Dermis microvascular lymphatic vessel endothelial cell (primary cell): Measurements from ENCODE around the gene LMX1B. TPM values are rescaled to one million over a fixed set of nuclear protein-coding genes. Genes with fewer than 3 reads are reported as not detected.

ENCODE experiments used
- DNase-seq, 2 donors: peaks; one replicate each; pipeline versions ENCODE4 v3.0.0 to v3.0.0-alpha.2; 2010; ENCODE audit warnings: low read depth in 2 of 2
- total RNA-seq: library from RNA; depleted of rRNA; stranded (reverse); fragments of >200 nt; gene quantifications from 2 replicates; pipeline ENCODE4 v1.2.1, GENCODE V29; 2014

LMX1B gene
- total RNA-seq, 1 donor from 2014 or later, result 0.13 TPM

GRCh38 chr9:126604059-126605055 lies 9.4 kb upstream of the LMX1B start:
- DNase-seq, result no peak

- no peak for DNase-seq
Measured at GRCh38 chr9:126605792-126606482, 7.8 kb upstream of the LMX1B start.

- DNase-seq, result no peak
Measured at GRCh38 chr9:126606483-126606870, 7.3 kb upstream of the LMX1B start.

GRCh38 chr9:126607086-126607485 lies 6.6 kb upstream of the LMX1B start:
- DNase-seq, result no peak

- DNase-seq, result no peak
Measured at GRCh38 chr9:126607731-126608130, 6.0 kb upstream of the LMX1B start.

- no peak for DNase-seq
Measured at GRCh38 chr9:126608551-126608950, 5.2 kb upstream of the LMX1B start.

- DNase-seq, result no peak
Measured at GRCh38 chr9:126609191-126609590, 4.5 kb upstream of the LMX1B start.

- no peak for DNase-seq
Measured at GRCh38 chr9:126609711-126610388, 3.9 kb upstream of the LMX1B start.

GRCh38 chr9:126611193-126611591 lies 2.5 kb upstream of the LMX1B start:
- DNase-seq, result no peak

- DNase-seq, result peak; percentile 33 to 62
Measured at GRCh38 chr9:126611592-126612325, 2.0 kb upstream of the LMX1B start.

GRCh38 chr9:126612326-126612812 lies 1.4 kb upstream of the LMX1B start:
- no peak for DNase-seq

- no peak for DNase-seq
Measured at GRCh38 chr9:126612813-126613641, 701 bp upstream of the LMX1B start.

- DNase-seq, result no peak
Measured at GRCh38 chr9:126614088-126614454, 343 bp downstream of the LMX1B start.

GRCh38 chr9:126614455-126615244 lies 922 bp downstream of the LMX1B start:
- DNase-seq, result no peak

- DNase-seq, result peak; percentile 12 to 42
Measured at GRCh38 chr9:126615245-126615790, 1.6 kb downstream of the LMX1B start.

GRCh38 chr9:126615791-126616447 lies 2.2 kb downstream of the LMX1B start:
- no peak for DNase-seq

- DNase-seq, result no peak
Measured at GRCh38 chr9:126616521-126616976, 2.8 kb downstream of the LMX1B start.

GRCh38 chr9:126617003-126617822 lies 3.5 kb downstream of the LMX1B start:
- no peak for DNase-seq
